Measurements from ENCODE around the gene SDF4.

GRCh38 chr1:1179346-1179982 lies 52.3 kb downstream of the SDF4 start:
- TF ChIP-seq ZNF280D (CRISPR knock-in tag; IDR thresholded peaks at IDR 0.05): no peak
- no peak for TF ChIP-seq HNF1B (CRISPR knock-in tag; IDR thresholded peaks at IDR 0.05)
- no peak for TF ChIP-seq HINFP (CRISPR knock-in tag; IDR thresholded peaks at IDR 0.05; ENCODE audit: low read depth)
- no peak for TF ChIP-seq POLR2AphosphoS5 (IDR thresholded peaks at IDR 0.05; ENCODE audit: low read depth, low read length)
- TF ChIP-seq ATF4 (CRISPR knock-in tag; IDR thresholded peaks at IDR 0.05): no peak
- TF ChIP-seq ZSCAN22 (CRISPR knock-in tag; IDR thresholded peaks at IDR 0.05): no peak
- TF ChIP-seq POLR2A (IDR thresholded peaks at IDR 0.05; ENCODE audit: insufficient read depth in 1 of 2, low read depth in 2 of 2, low read length in 2 of 2): no peak
- no peak for TF ChIP-seq RNF219 (CRISPR knock-in tag; IDR thresholded peaks at IDR 0.05)
- no peak for TF ChIP-seq GFI1 (CRISPR knock-in tag; IDR thresholded peaks at IDR 0.05; ENCODE audit: borderline replicate concordance)
- no peak for TF ChIP-seq CAMTA2 (CRISPR knock-in tag; IDR thresholded peaks at IDR 0.05; ENCODE audit: borderline replicate concordance)
